Measurements from ENCODE around the gene CPVL.

Gene CPVL

GRCh38 chr7:29053105-29053872 lies 93.0 kb downstream of the CPVL start:
- FAIRE-seq: no peak

GRCh38 chr7:29046978-29047377 lies 99.4 kb downstream of the CPVL start:
- DNase-seq (ENCODE audit: insufficient read length, low spot score) (no peak), FAIRE-seq (no peak)

More at GRCh38 chr7:29053105-29053872, 93.0 kb downstream of the CPVL start:
- no peak for DNase-seq (ENCODE audit: insufficient read length, low spot score)

GRCh38 chr7:29045258-29046086 lies 100.9 kb downstream of the CPVL start:
- DNase-seq (ENCODE audit: insufficient read length, low spot score) (no peak), FAIRE-seq (no peak)

- FAIRE-seq (no peak), DNase-seq (ENCODE audit: insufficient read length, low spot score) (no peak)
These were observed 101.8 kb downstream of the CPVL start for GRCh38 chr7:29044554-29044953.

GRCh38 chr7:29043576-29043975 lies 102.8 kb downstream of the CPVL start:
- no peak for FAIRE-seq
- no peak for DNase-seq (ENCODE audit: insufficient read length, low spot score)

GRCh38 chr7:29042824-29043231 lies 103.5 kb downstream of the CPVL start:
- no peak for FAIRE-seq
- DNase-seq (ENCODE audit: insufficient read length, low spot score): no peak

- FAIRE-seq (no peak), DNase-seq (ENCODE audit: insufficient read length, low spot score) (no peak)
These were observed 104.3 kb downstream of the CPVL start for GRCh38 chr7:29041991-29042390.

- FAIRE-seq: no peak
- no peak for DNase-seq (ENCODE audit: insufficient read length, low spot score)
These were observed 105.8 kb downstream of the CPVL start for GRCh38 chr7:29040579-29040925.

- DNase-seq (ENCODE audit: insufficient read length, low spot score): no peak
- FAIRE-seq: no peak
These were observed 106.3 kb downstream of the CPVL start for GRCh38 chr7:29039821-29040578.

- DNase-seq (ENCODE audit: insufficient read length, low spot score): no peak
- FAIRE-seq: no peak
These were observed 107.9 kb downstream of the CPVL start for GRCh38 chr7:29038463-29038862.

- FAIRE-seq: no peak
- no peak for DNase-seq (ENCODE audit: insufficient read length, low spot score)
These were observed 111.1 kb downstream of the CPVL start for GRCh38 chr7:29035044-29035740.

- FAIRE-seq: no peak
These were observed 112.8 kb downstream of the CPVL start for GRCh38 chr7:29033584-29033983.

GRCh38 chr7:29032146-29032545 lies 114.2 kb downstream of the CPVL start:
- FAIRE-seq: no peak
- no peak for DNase-seq (ENCODE audit: insufficient read length, low spot score)

More at GRCh38 chr7:29033584-29033983, 112.8 kb downstream of the CPVL start:
- no peak for DNase-seq (ENCODE audit: insufficient read length, low spot score)

GRCh38 chr7:29030781-29031275 lies 115.5 kb downstream of the CPVL start:
- FAIRE-seq: no peak
- DNase-seq (ENCODE audit: insufficient read length, low spot score): no peak

GRCh38 chr7:29022291-29022988 lies 123.9 kb downstream of the CPVL start:
- DNase-seq (ENCODE audit: insufficient read length, low spot score) (no peak), FAIRE-seq (no peak)

GRCh38 chr7:29019896-29020295 lies 126.4 kb downstream of the CPVL start:
- no peak for FAIRE-seq
- DNase-seq (ENCODE audit: insufficient read length, low spot score): no peak

- FAIRE-seq (no peak), DNase-seq (ENCODE audit: insufficient read length, low spot score) (no peak)
These were observed 127.0 kb downstream of the CPVL start for GRCh38 chr7:29019387-29019786.

- DNase-seq (ENCODE audit: insufficient read length, low spot score): no peak
- FAIRE-seq: no peak
These were observed 128.6 kb downstream of the CPVL start for GRCh38 chr7:29017713-29018112.

- FAIRE-seq: no peak
- no peak for DNase-seq (ENCODE audit: insufficient read length, low spot score)
These were observed 131.6 kb downstream of the CPVL start for GRCh38 chr7:29014725-29015124.

- no peak for FAIRE-seq
- no peak for DNase-seq (ENCODE audit: insufficient read length, low spot score)
These were observed 132.4 kb downstream of the CPVL start for GRCh38 chr7:29013931-29014330.
